GM06990 (cell line): ENCODE data around the gene MDM4.
A peak's percentile ranks its signal among the peaks of the same experiment; 100 is the strongest.

Experiments used
- DNase-seq: peaks from one replicate; pipeline ENCODE4 v3.0.0-alpha.2; 2011; ENCODE audit not compliant: insufficient read length; ENCODE audit errors: extremely low read depth
- H3K27me3 ChIP-seq: replicated peaks from 2 replicates; pipeline ENCODE4 v1.6.0; 2011; ENCODE audit warnings: low read length; ENCODE audit not compliant: control insufficient read depth, insufficient read depth
- H3K36me3 ChIP-seq: 2 replicates; pipeline ENCODE4 v1.5.1; 2011; ENCODE audit warnings: low read length; ENCODE audit not compliant: control insufficient read depth, insufficient read depth
- H3K4me3 ChIP-seq: replicated peaks from 2 replicates; pipeline ENCODE4 v1.5.1; 2011; ENCODE audit warnings: low read depth, mild to moderate bottlenecking, control low read depth, low read length
- TF ChIP-seq, protein P1 (sequence below): IDR thresholded peaks from 2 replicates; pipeline ENCODE4 v1.5.1; 2011; ENCODE audit warnings: low read length, control low read depth, mild to moderate bottlenecking, inconsistent platforms; ENCODE audit not compliant: insufficient read depth, poor library complexity, severe bottlenecking

Gene MDM4

DNA sequence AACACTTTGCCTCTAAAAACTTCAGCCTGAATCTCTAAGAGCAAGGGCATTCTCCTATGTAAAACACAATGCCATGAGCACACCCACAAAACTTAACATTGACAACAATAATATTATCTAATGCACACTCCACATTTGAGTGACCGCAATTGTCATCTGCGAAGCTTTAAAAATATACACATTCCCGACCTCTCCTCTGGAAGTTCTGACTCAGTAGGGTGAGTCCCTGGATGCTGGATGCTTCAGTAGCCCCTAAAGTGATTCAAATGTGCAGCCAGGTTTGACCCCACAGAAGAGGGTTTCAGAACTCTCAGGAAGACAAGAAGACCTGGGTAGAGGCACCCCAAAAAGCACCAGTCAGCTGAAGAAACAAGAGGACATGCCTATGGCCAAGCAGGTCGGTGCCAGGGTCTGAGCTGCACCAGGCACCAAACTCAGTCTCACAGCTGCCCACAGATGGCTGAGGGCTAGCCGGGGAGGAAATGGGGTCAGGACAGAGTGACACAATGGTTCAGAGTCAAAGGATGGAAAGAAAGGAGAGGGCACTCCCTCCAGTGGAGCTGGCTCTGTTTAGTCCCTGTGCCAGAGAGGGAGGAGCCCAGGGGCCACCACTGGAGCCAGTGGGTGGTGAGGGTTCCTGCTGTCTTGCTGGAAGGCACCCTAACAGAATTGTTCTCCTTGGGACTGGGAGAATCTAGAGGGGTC lies 39.0 kb upstream of the MDM4 start:
- H3K4me3 ChIP-seq: no peak overlapping the region
- TF ChIP-seq, protein P1, sequence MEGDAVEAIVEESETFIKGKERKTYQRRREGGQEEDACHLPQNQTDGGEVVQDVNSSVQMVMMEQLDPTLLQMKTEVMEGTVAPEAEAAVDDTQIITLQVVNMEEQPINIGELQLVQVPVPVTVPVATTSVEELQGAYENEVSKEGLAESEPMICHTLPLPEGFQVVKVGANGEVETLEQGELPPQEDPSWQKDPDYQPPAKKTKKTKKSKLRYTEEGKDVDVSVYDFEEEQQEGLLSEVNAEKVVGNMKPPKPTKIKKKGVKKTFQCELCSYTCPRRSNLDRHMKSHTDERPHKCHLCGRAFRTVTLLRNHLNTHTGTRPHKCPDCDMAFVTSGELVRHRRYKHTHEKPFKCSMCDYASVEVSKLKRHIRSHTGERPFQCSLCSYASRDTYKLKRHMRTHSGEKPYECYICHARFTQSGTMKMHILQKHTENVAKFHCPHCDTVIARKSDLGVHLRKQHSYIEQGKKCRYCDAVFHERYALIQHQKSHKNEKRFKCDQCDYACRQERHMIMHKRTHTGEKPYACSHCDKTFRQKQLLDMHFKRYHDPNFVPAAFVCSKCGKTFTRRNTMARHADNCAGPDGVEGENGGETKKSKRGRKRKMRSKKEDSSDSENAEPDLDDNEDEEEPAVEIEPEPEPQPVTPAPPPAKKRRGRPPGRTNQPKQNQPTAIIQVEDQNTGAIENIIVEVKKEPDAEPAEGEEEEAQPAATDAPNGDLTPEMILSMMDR: no peak
- no peak for DNase-seq
- H3K36me3 ChIP-seq: peaks cover 3% of the 10 kb centered on the region
- no peaks in the 10 kb centered on the region for H3K27me3 ChIP-seq

DNA sequence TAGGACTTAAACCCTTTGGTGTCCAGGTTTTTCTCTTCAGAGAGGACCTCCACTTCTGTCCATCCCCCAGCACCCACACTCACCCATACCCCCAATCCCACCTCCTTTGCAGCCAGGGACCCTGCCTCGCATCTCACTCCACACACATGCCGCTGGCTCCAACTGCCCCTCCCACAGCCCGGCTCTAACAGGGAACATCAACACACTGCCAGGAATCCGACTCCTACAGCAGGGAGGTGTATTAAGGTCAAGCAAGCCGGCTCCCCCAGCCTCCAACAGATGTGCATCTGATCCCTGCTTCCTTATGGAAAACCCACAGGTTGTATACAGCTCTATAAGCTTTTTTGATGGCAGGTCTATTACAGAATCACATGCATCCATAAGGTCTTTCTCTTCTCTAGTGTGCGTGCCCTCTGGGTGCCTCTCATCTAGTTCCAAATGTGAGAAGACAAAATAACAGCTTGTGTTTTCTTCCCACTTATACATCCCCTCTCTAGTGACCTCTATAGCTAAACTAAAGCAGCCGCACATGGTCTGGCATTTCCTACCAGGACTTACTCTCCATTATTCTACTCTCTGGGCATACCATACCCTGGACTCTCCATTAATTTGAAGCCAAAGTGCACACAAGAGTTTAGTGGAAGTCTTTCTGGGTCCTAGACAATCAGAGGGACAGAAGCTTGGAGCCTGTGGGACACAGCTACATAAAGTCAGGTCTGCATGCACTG lies 37.9 kb upstream of the MDM4 start:
- Histone ChIP-seq H3K4me3 (no peak overlapping the region), H3K27me3 (no peaks in the 10 kb centered on the region), H3K36me3 (peaks cover 3% of the 10 kb centered on the region)
- TF ChIP-seq, protein P1: no peak
- no peak for DNase-seq

DNA sequence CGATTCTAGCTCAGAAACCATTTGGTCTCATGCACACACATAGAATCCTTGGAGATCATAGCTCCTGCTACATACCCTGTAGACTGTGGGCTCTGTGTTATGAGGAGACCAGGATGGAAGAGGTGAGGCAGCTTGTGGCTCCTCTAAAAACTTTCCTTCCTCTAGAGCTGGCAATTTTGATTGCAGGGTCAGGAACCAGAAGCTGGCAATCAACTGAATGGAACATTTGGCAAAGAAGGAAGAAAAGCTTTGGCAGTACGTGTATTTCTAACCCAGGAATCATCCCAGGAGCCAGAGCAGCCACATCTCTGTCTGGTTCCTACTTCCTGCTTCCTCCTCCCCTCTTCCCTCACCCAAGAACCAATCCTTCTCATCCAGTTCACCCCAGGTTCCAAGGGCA lies 37.3 kb upstream of the MDM4 start:
- TF ChIP-seq, protein P1: no peak
- Histone ChIP-seq H3K27me3 (no peaks in the 10 kb centered on the region), H3K4me3 (no peak overlapping the region), H3K36me3 (peaks cover 3% of the 10 kb centered on the region)
- DNase-seq: no peak

DNA sequence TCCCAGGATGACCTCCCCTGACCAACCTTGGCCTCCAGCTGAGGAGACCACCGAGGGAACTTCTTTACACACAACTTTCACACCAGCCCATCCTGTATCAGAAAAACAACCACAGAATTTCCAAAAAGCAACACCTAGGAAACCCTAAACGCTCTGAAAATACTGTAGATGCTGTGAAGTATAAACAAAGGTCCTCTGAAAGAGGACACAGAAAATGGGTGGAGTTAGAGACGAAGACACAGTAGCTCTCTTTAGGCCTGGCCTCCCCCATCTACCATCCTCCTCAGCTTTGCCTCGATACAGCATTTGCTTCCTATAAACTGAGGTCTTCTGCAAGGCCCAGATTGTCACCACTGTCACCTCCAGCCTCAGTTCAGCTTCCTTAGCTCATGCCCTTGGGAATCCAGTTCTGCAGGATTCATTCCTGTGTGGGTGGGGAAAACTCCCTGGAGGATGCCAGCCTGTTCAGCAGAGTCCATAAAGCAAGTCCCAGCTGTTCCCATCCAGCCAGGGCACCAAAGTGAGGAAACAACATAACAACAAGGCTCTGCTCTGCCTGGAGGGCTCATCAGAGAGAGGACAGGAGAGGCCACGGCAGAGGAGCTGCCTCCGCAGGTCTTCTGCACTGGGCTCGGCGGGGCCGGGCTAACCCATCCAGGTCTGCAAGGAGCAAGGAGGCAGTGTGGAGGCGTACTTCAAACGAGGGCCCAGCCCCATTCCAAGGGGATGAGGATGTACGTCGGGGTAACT lies 36.6 kb upstream of the MDM4 start:
- peaks cover 3% of the 10 kb centered on the region for H3K36me3 ChIP-seq
- no peak overlapping the region for H3K4me3 ChIP-seq
- no peak for DNase-seq
- H3K27me3 ChIP-seq: no peaks in the 10 kb centered on the region
- TF ChIP-seq, protein P1: no peak

DNA sequence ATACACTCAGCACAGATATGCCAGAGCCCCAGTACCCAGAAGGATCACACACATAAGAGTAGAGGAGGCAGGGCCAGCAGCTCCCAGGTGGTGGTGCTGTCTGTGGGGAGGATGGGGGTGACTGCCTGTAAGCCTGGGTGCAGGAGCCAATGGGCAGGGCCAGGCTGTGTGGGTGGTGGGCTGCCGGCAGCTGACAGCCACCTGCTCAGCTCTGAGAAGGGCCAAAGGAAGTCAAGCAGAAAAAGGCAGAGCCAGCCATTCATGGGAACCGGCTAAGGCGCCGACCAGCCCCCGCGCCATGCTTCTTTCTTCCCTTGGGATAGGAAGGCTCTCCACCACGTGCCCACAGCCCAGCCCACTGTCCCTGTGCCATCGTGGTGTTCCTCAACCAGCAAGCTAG lies 35.7 kb upstream of the MDM4 start:
- Histone ChIP-seq H3K27me3 (no peaks in the 10 kb centered on the region), H3K36me3 (peaks cover 3% of the 10 kb centered on the region), H3K4me3 (peak overlapping the region; percentile 29)
- DNase-seq: peak; percentile 80
- TF ChIP-seq, protein P1: peak; percentile 29
